Measurements from ENCODE around the gene NECTIN1.

NECTIN1 gene

DNA sequence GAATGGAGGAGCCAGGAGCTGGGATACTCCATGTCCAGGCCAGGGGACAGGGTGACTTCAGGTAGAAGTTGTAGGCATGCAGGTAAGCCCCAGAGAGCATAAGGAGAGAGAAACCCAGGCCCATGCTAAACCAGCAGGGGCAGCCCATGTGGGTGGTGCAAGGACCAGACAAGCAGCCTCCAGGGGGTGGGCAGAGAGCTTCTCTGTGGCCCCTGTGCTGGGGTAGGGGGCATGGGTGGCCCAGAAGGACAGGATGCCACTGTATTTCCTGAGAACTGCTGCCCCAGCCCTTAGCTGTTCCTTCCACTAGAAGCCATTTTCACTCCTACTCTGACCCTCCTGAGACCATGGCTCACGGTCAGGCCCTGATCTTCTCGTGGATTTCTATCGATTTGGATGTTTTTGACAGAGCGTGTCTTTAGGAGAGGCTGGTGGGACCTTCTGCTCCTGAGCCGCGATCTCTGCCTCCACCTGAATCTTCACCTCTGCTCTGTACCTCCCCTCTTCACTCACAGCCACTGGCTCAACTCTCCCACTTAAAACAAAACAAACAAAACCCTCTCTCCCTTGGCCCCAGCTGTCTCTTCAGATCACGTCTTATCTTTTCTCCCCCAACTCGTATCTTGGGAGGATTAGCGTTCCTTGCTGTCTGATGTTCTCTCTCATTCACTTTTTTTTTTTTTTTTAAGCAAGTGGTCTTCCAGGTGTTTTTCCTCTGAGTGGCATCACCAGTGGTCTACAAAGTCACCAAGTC, 112.2 kb downstream of the NECTIN1 start:
- H3K4me2 ChIP-seq: peak overlapping the region; percentile 74
- TF ChIP-seq Cebpa-rat (IDR thresholded peaks at IDR 0.05): no peak
- H3K36me3 ChIP-seq: no peaks in the 10 kb centered on the region
- no peaks in the 10 kb centered on the region for H3K27me3 ChIP-seq
- H3K27ac ChIP-seq: peak overlapping the region; percentile 58
- peaks cover 68% of the 10 kb centered on the region for H3K4me1 ChIP-seq
- no peak overlapping the region; the same call in 1 of the 2 replicates for H3K9ac ChIP-seq
- H3K9me3 ChIP-seq: no peaks in the 10 kb centered on the region
- H4K20me1 ChIP-seq: no peaks in the 10 kb centered on the region
- no peak overlapping the region for H3K4me3 ChIP-seq

DNA sequence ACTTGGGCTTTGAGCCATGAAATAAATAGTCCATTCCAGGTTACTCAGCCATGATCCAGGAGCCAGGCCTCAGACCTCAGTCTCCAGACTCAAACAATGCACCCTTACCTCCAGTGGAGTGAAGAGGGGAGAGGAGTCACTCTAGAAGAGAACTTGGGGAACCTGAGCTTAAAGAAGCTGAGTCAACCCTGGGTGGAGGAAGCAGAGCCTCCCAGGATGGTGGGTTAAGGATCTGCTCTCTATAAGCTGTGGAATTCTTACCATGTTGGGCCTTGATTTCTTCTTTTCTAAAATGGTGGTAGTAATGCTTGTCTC, 113.2 kb downstream of the NECTIN1 start:
- no peaks in the 10 kb centered on the region for H3K36me3 ChIP-seq
- no peak overlapping the region for H3K4me3 ChIP-seq
- H3K27me3 ChIP-seq: no peaks in the 10 kb centered on the region
- no peaks in the 10 kb centered on the region for H4K20me1 ChIP-seq
- peak overlapping the region; percentile 29 for H3K4me2 ChIP-seq
- no peak overlapping the region; the same call in 1 of the 2 replicates for H3K27ac ChIP-seq
- H3K9ac ChIP-seq: no peak overlapping the region
- peaks cover 59% of the 10 kb centered on the region for H3K4me1 ChIP-seq
- no peaks in the 10 kb centered on the region for H3K9me3 ChIP-seq
- TF ChIP-seq Cebpa-rat (IDR thresholded peaks at IDR 0.05): no peak

DNA sequence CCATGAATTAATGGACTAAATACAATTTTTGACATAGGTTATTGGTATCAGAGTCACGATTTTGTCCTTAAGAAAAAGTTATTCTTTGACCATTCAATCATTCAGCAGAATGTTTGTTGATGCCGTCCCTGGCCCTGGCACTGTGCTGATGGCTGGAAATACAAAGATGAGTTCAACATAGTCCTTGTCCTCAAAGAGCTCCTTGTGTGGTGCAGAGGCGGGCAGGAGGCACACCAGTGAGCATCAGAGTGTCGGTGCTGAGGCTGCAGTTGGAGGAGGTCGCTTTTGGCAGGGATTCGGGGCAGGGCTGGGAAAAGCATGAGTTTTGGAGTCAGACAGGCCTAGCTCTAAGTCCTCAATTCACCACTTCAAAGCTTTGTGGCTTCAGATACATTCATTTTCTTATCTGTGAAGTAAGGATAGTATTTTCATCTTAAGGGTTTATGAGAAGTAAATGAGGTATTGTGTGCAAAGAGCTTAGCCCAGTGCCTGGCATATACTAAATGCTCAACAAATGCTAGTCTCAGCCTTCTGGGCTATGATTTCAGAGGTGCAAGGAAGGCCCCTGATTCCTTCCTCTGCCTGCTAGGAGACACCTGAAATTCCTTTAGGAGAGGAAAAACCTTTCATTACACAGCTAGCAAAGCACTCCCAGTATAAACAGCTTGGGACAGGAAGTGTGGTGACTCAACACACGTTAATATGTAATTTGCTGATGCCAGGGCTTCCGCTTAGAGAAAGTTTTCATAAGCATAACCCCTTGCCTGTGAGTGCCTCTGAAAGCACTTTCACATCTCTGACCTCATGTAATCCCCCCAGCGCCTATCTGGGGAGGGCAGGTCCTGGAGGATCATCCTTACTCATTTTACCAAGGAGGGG, 113.8 kb downstream of the NECTIN1 start:
- no peak overlapping the region for H3K4me3 ChIP-seq
- H3K4me2 ChIP-seq: peak overlapping the region; percentile 29
- no peak overlapping the region for H3K9ac ChIP-seq
- H3K9me3 ChIP-seq: no peaks in the 10 kb centered on the region
- H3K27ac ChIP-seq: no peak overlapping the region; the same call in 1 of the 2 replicates
- peaks cover 53% of the 10 kb centered on the region for H3K4me1 ChIP-seq
- no peaks in the 10 kb centered on the region for H4K20me1 ChIP-seq
- no peak for TF ChIP-seq Cebpa-rat (IDR thresholded peaks at IDR 0.05)
- H3K36me3 ChIP-seq: no peaks in the 10 kb centered on the region
- H3K27me3 ChIP-seq: no peaks in the 10 kb centered on the region

DNA sequence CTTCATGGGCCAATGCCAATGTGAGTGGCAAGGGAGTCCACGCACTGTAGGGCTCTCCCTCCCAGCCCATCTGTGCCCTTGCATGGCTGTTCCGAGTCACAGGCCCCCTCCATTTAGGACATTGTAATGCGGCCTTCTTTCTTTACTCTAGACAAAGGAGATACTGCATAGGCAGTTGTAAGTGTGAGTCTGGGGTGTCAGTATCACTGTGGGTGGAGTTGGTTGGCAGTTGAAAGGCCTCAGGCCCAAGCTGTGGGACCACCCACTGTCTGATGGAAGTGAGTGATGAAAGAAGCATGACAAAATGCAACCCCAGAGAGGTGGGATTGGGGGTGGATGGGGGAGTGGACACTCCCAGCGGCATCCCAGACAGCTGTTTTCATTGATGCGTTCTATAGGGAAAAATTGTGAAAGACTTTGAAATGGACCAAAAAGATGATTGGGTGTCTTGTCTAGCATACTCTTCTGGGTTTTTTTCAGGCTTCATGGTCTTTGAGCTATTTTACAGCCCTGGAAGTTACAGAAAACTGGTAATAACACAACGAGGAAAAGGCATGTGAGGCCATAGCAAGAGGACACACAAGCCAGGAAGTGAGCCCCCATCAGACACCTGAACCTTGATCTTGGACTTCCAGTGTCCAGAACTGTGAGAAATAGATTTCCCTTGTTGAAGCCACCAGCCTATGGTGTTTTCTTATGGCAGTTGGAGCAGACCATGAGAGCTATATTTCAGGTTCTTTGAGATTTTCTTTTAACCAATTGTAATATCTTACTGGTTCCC, 114.6 kb downstream of the NECTIN1 start:
- no peak overlapping the region for H3K4me2 ChIP-seq
- H3K36me3 ChIP-seq: no peaks in the 10 kb centered on the region
- H3K27me3 ChIP-seq: no peaks in the 10 kb centered on the region
- no peak overlapping the region for H3K4me3 ChIP-seq
- no peak overlapping the region for H3K27ac ChIP-seq
- no peak overlapping the region for H3K9ac ChIP-seq
- no peak for TF ChIP-seq Cebpa-rat (IDR thresholded peaks at IDR 0.05)
- no peaks in the 10 kb centered on the region for H3K9me3 ChIP-seq
- H4K20me1 ChIP-seq: no peaks in the 10 kb centered on the region
- peaks cover 46% of the 10 kb centered on the region for H3K4me1 ChIP-seq

DNA sequence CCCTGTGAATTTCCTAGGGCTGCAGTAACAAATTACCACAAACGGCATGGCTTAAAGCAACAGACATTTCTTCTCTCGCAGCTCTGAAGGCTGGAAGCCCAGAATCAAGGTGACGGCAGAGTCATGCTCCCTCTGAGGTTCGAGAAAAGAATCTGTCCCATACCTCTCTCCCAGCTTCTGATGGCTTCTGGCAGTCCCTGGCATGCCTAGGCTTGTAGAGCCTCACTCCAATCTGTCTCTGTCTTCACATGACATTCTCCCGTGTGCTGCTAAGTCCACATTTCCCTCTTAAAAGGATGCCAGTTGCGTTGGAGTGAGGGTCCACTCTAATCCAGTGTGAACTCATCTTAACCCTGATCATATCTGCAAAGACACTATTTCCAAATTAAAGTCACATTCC, 116.2 kb downstream of the NECTIN1 start:
- Histone ChIP-seq H4K20me1 (no peaks in the 10 kb centered on the region), H3K4me3 (no peak overlapping the region), H3K9me3 (no peaks in the 10 kb centered on the region), H3K4me2 (no peak overlapping the region), H3K9ac (no peak overlapping the region), H3K27ac (no peak overlapping the region), H3K27me3 (no peaks in the 10 kb centered on the region), H3K4me1 (peaks cover 46% of the 10 kb centered on the region), H3K36me3 (no peaks in the 10 kb centered on the region)
- TF ChIP-seq Cebpa-rat (IDR thresholded peaks at IDR 0.05): no peak

DNA sequence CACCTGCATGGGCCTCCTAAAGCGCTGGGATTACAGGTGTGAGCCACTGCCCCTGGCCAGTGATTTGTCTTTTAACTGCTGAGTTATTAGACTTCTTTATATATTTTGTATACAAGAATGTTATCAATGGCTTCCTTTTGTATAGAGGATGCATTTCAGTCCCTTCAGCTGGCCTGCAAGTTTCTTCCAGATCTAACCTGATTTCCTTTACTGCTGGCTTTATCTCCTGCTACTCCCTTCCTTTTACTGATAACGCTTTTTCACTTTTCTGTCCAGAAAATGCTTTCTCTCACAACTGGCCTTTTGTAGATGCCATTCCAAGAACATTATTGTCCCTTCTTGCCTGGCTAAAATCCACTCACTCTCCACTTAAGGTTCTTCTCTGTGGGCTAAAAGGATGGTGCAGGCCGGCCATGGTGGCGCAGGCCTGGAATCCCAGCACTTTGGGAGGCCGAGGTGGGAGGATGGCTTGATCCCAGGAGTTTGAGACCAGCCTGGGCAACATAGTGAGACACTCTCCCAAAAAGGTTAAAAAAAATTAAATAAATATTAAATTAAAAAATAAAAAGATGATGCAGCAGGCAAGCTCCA, 118.1 kb downstream of the NECTIN1 start:
- Histone ChIP-seq H3K4me2 (no peak overlapping the region), H3K4me1 (peaks cover 45% of the 10 kb centered on the region), H3K27ac (no peak overlapping the region), H3K27me3 (no peaks in the 10 kb centered on the region), H3K9ac (no peak overlapping the region), H4K20me1 (no peaks in the 10 kb centered on the region), H3K36me3 (no peaks in the 10 kb centered on the region), H3K9me3 (no peaks in the 10 kb centered on the region), H3K4me3 (no peak overlapping the region)
- TF ChIP-seq Cebpa-rat (IDR thresholded peaks at IDR 0.05): no peak

DNA sequence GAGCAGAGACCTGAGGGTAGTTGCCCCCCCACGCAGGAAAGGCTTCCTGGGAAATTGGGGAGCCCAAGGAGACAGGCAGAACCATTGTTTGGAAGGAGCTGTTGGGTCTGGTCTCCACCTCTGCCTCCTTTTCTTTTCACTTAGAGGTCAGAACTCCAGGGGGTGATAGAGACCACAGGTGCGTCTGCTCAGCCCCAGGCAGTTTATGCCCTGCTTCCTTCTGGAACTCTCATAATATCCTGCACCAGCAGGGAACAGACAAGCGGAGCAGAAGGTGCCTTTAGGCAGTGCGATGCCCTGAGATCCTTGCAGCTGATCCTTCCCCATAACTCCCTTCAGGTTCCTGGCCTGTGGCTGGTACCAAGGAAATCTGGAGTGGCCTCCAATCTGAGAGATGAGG, 120.2 kb downstream of the NECTIN1 start:
- no peaks in the 10 kb centered on the region for H3K9me3 ChIP-seq
- H3K4me3 ChIP-seq: no peak overlapping the region
- H3K9ac ChIP-seq: no peak overlapping the region
- no peak overlapping the region for H3K27ac ChIP-seq
- H4K20me1 ChIP-seq: no peaks in the 10 kb centered on the region
- H3K27me3 ChIP-seq: no peaks in the 10 kb centered on the region
- no peak overlapping the region for H3K4me2 ChIP-seq
- TF ChIP-seq Cebpa-rat (IDR thresholded peaks at IDR 0.05): no peak
- no peaks in the 10 kb centered on the region for H3K36me3 ChIP-seq
- H3K4me1 ChIP-seq: peaks cover 35% of the 10 kb centered on the region

DNA sequence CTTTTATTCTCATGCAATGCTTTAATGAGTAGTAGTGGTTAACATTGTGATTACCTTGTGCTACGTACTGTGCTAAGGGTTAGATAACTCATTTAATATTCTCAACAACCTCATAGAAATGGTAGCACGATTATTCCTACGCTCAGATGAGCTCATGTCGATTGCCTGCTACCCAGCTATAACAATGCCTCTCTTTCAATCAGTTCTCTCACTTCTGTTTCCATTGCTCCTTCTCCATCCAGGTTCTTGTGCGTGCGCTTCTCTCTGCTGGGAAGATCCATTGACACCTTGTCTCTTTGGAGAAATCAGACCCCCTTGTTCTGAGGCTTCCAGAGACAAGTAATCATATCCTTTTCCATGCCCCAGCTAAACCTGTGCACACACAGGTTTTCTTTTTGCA, 120.8 kb downstream of the NECTIN1 start:
- no peak overlapping the region for H3K9ac ChIP-seq
- no peaks in the 10 kb centered on the region for H3K36me3 ChIP-seq
- peaks cover 36% of the 10 kb centered on the region for H3K4me1 ChIP-seq
- H3K4me3 ChIP-seq: no peak overlapping the region
- no peak overlapping the region; the same call in 1 of the 2 replicates for H3K4me2 ChIP-seq
- H3K27me3 ChIP-seq: no peaks in the 10 kb centered on the region
- H3K27ac ChIP-seq: no peak overlapping the region
- no peaks in the 10 kb centered on the region for H4K20me1 ChIP-seq
- no peak for TF ChIP-seq Cebpa-rat (IDR thresholded peaks at IDR 0.05)
- H3K9me3 ChIP-seq: no peaks in the 10 kb centered on the region

DNA sequence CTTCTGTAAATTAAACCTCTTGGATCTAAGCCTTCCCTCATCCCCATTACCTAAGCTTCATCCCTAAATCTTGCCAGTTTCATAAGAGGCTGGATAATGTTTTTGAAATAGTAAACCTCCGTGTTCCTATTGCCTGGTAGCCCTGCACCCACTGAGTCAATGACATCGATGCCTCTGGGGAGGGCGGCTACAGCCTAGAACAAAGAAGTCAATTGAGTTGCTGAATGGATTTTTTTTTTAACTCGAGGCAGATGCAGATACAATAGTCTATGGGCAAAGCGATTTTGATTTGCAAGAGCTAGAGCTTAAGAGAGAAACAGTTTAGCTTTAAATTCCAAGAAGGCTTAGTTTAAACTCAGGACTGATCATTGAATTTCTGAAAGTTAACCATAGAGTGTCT, 121.3 kb downstream of the NECTIN1 start:
- Histone ChIP-seq H3K4me2 (peak overlapping the region; percentile 26; the same call in 1 of the 2 replicates), H3K4me3 (no peak overlapping the region), H3K27ac (no peak overlapping the region), H3K36me3 (no peaks in the 10 kb centered on the region), H3K9ac (no peak overlapping the region), H3K4me1 (peaks cover 41% of the 10 kb centered on the region), H3K9me3 (no peaks in the 10 kb centered on the region), H4K20me1 (no peaks in the 10 kb centered on the region), H3K27me3 (no peaks in the 10 kb centered on the region)
- TF ChIP-seq Cebpa-rat (IDR thresholded peaks at IDR 0.05): no peak

Data from BLaER1 (cell line).